ENCODE results near the gene SHKBP1.
"Not testable (repeated sequence)": the region's sequence is repeated elsewhere in the genome, so short reads cannot be mapped to it uniquely, and the experiment has no call there.

Gene SHKBP1

GRCh38 chr19:40621966-40622772, 45.5 kb downstream of the SHKBP1 start:
- Histone ChIP-seq H3K9ac (ENCODE audit: insufficient read length, low read depth) (peak overlapping the region; percentile 42), H3K4me1 (ENCODE audit: insufficient read depth, insufficient read length) (peaks cover 9% of the 10 kb centered on the region), H3K27me3 (ENCODE audit: insufficient read depth, insufficient read length) (no peaks in the 10 kb centered on the region), H3K9me3 (ENCODE audit: insufficient read depth, low read length) (no peaks in the 10 kb centered on the region), H3K36me3 (ENCODE audit: insufficient read depth, insufficient read length, low read length) (peaks cover 44% of the 10 kb centered on the region), H3K4me3 (ENCODE audit: insufficient read length, low read depth) (no peak overlapping the region)
- DNase-seq (ENCODE audit: low read depth, low spot score): no peak
- TF ChIP-seq SUZ12 (IDR thresholded peaks at IDR 0.05; ENCODE audit: extremely low read depth, insufficient read depth, insufficient read length) (no peak), YY1 (IDR thresholded peaks at IDR 0.05; ENCODE audit: insufficient read depth, insufficient read length) (no peak), ZNF274 (IDR thresholded peaks at IDR 0.05; ENCODE audit: low read depth, low read length) (no peak)

GRCh38 chr19:40622773-40623075, 46.1 kb downstream of the SHKBP1 start:
- Histone ChIP-seq H3K4me1 (ENCODE audit: insufficient read depth, insufficient read length) (peaks cover 9% of the 10 kb centered on the region), H3K27me3 (ENCODE audit: insufficient read depth, insufficient read length) (no peaks in the 10 kb centered on the region), H3K9ac (ENCODE audit: insufficient read length, low read depth) (peak overlapping the region; percentile 42), H3K36me3 (ENCODE audit: insufficient read depth, insufficient read length, low read length) (peaks cover 49% of the 10 kb centered on the region), H3K9me3 (ENCODE audit: insufficient read depth, low read length) (no peaks in the 10 kb centered on the region), H3K4me3 (ENCODE audit: insufficient read length, low read depth) (no peak overlapping the region)
- no peak for DNase-seq (ENCODE audit: low read depth, low spot score)
- TF ChIP-seq SUZ12 (IDR thresholded peaks at IDR 0.05; ENCODE audit: extremely low read depth, insufficient read depth, insufficient read length) (no peak), YY1 (IDR thresholded peaks at IDR 0.05; ENCODE audit: insufficient read depth, insufficient read length) (no peak), ZNF274 (IDR thresholded peaks at IDR 0.05; ENCODE audit: low read depth, low read length) (no peak)

- Histone ChIP-seq H3K9ac (ENCODE audit: insufficient read length, low read depth) (no peak overlapping the region), H3K4me1 (ENCODE audit: insufficient read depth, insufficient read length) (peaks cover 9% of the 10 kb centered on the region), H3K27me3 (ENCODE audit: insufficient read depth, insufficient read length) (no peaks in the 10 kb centered on the region), H3K36me3 (ENCODE audit: insufficient read depth, insufficient read length, low read length) (peaks cover 52% of the 10 kb centered on the region), H3K9me3 (ENCODE audit: insufficient read depth, low read length) (no peaks in the 10 kb centered on the region), H3K4me3 (ENCODE audit: insufficient read length, low read depth) (no peak overlapping the region)
- peak; percentile 80 for DNase-seq (ENCODE audit: low read depth, low spot score)
- TF ChIP-seq ZNF274 (IDR thresholded peaks at IDR 0.05; ENCODE audit: low read depth, low read length) (no peak), YY1 (IDR thresholded peaks at IDR 0.05; ENCODE audit: insufficient read depth, insufficient read length) (no peak), SUZ12 (IDR thresholded peaks at IDR 0.05; ENCODE audit: extremely low read depth, insufficient read depth, insufficient read length) (no peak)
These were observed 47.0 kb downstream of the SHKBP1 start for GRCh38 chr19:40623403-40624251.

GRCh38 chr19:40624369-40625153, 47.9 kb downstream of the SHKBP1 start:
- H3K9me3 ChIP-seq (ENCODE audit: insufficient read depth, low read length); H3K27me3 ChIP-seq (ENCODE audit: insufficient read depth, insufficient read length); H3K4me1 ChIP-seq (ENCODE audit: insufficient read depth, insufficient read length); H3K9ac ChIP-seq (ENCODE audit: insufficient read length, low read depth); DNase-seq (ENCODE audit: low read depth, low spot score); H3K4me3 ChIP-seq (ENCODE audit: insufficient read length, low read depth): not testable (repeated sequence)
- H3K36me3 ChIP-seq (ENCODE audit: insufficient read depth, insufficient read length, low read length): peaks cover 50% of the 10 kb centered on the region

GRCh38 chr19:40625406-40626120, 48.9 kb downstream of the SHKBP1 start:
- no peaks in the 10 kb centered on the region for H3K27me3 ChIP-seq (ENCODE audit: insufficient read depth, insufficient read length)
- no peak overlapping the region for H3K4me3 ChIP-seq (ENCODE audit: insufficient read length, low read depth)
- peaks cover 49% of the 10 kb centered on the region for H3K36me3 ChIP-seq (ENCODE audit: insufficient read depth, insufficient read length, low read length)
- DNase-seq (ENCODE audit: low read depth, low spot score): no peak
- no peaks in the 10 kb centered on the region for H3K9me3 ChIP-seq (ENCODE audit: insufficient read depth, low read length)
- H3K9ac ChIP-seq (ENCODE audit: insufficient read length, low read depth): no peak overlapping the region
- TF ChIP-seq ZNF274 (IDR thresholded peaks at IDR 0.05; ENCODE audit: low read depth, low read length) (no peak), YY1 (IDR thresholded peaks at IDR 0.05; ENCODE audit: insufficient read depth, insufficient read length) (no peak), SUZ12 (IDR thresholded peaks at IDR 0.05; ENCODE audit: extremely low read depth, insufficient read depth, insufficient read length) (no peak)
- H3K4me1 ChIP-seq (ENCODE audit: insufficient read depth, insufficient read length): peaks cover 9% of the 10 kb centered on the region

GRCh38 chr19:40626918-40627317, 50.2 kb downstream of the SHKBP1 start:
- Histone ChIP-seq H3K9me3 (ENCODE audit: insufficient read depth, low read length) (no peaks in the 10 kb centered on the region), H3K27me3 (ENCODE audit: insufficient read depth, insufficient read length) (no peaks in the 10 kb centered on the region), H3K9ac (ENCODE audit: insufficient read length, low read depth) (no peak overlapping the region), H3K4me1 (ENCODE audit: insufficient read depth, insufficient read length) (peaks cover 9% of the 10 kb centered on the region), H3K4me3 (ENCODE audit: insufficient read length, low read depth) (no peak overlapping the region), H3K36me3 (ENCODE audit: insufficient read depth, insufficient read length, low read length) (peaks cover 41% of the 10 kb centered on the region)
- no peak for TF ChIP-seq SUZ12 (IDR thresholded peaks at IDR 0.05; ENCODE audit: extremely low read depth, insufficient read depth, insufficient read length)
- no peak for TF ChIP-seq YY1 (IDR thresholded peaks at IDR 0.05; ENCODE audit: insufficient read depth, insufficient read length)
- TF ChIP-seq ZNF274 (IDR thresholded peaks at IDR 0.05; ENCODE audit: low read depth, low read length): no peak
- no peak for DNase-seq (ENCODE audit: low read depth, low spot score)
